ENCODE measurements around the gene INPP5D.
"Not testable (repeated sequence)": the region's sequence is repeated elsewhere in the genome, so short reads cannot be mapped to it uniquely, and the experiment has no call there.

Gene INPP5D

GRCh38 chr2:233033672-233034071, 26.5 kb upstream of the INPP5D start:
- DNase-seq = no peak

GRCh38 chr2:233034091-233034882, 25.9 kb upstream of the INPP5D start:
- no peak for DNase-seq

GRCh38 chr2:233035426-233036161, 24.5 kb upstream of the INPP5D start:
- DNase-seq = no peak

GRCh38 chr2:233036162-233036838, 23.8 kb upstream of the INPP5D start:
- DNase-seq = no peak

GRCh38 chr2:233037078-233037477, 23.1 kb upstream of the INPP5D start:
- DNase-seq = no peak

- DNase-seq = no peak
Observed at GRCh38 chr2:233039212-233039845, 20.8 kb upstream of the INPP5D start.

GRCh38 chr2:233039846-233040530, 20.2 kb upstream of the INPP5D start:
- no peak for DNase-seq

- DNase-seq = no peak
Observed at GRCh38 chr2:233040571-233040970, 19.6 kb upstream of the INPP5D start.

GRCh38 chr2:233041722-233042323, 18.3 kb upstream of the INPP5D start:
- DNase-seq = no peak

- DNase-seq = no peak
Observed at GRCh38 chr2:233042549-233042948, 17.6 kb upstream of the INPP5D start.

- DNase-seq = no peak
Observed at GRCh38 chr2:233044974-233045605, 15.1 kb upstream of the INPP5D start.

- DNase-seq = no peak
Observed at GRCh38 chr2:233047206-233047605, 12.9 kb upstream of the INPP5D start.

GRCh38 chr2:233047667-233048066, 12.5 kb upstream of the INPP5D start:
- DNase-seq = no peak

- no peak for DNase-seq
Observed at GRCh38 chr2:233048569-233049193, 11.5 kb upstream of the INPP5D start.

GRCh38 chr2:233049194-233049761, 10.9 kb upstream of the INPP5D start:
- DNase-seq = no peak

GRCh38 chr2:233051241-233052149, 8.6 kb upstream of the INPP5D start:
- DNase-seq = no peak

- DNase-seq = not testable (repeated sequence)
Observed at GRCh38 chr2:233052517-233052916, 7.6 kb upstream of the INPP5D start.

GRCh38 chr2:233053928-233054784, 6.0 kb upstream of the INPP5D start:
- peak; percentile 47 for DNase-seq

- no peak for DNase-seq
Observed at GRCh38 chr2:233055362-233055761, 4.8 kb upstream of the INPP5D start.

All from NCI-H526 treated with DMSO at 0.1 percent for 48 hours (cell line).